IMR-90 (cell line): ENCODE results near the gene ANO1. TPM values are rescaled to one million over a fixed set of nuclear protein-coding genes. Genes with fewer than 3 reads are reported as not detected.

Experiments used
- ATAC-seq: fragments of 200-7000 bp; cut with Tn5 transposase; 2 replicates; pipeline ENCODE4 v1.9.1; 2020; ENCODE audit warnings: low read depth, mild to moderate bottlenecking, moderate library complexity
- BruUV-seq: library from RNA; stranded (reverse); fragments of 400-500 nt; replicated peaks from 2 replicates; lab custom pipeline; 2021; lab: Mats Ljungman, UMichigan
- CTCF ChIA-PET: fragments of 300-600 bp; formaldehyde crosslinking; extraction: SDS; loops from one replicate; lab custom pipeline; 2021; ENCODE audit warnings: antibody characterized with exemption; lab: Yijun Ruan, JAX
- POLR2A ChIA-PET: fragments of 300-600 bp; sonication (Branson Sonifier 250); formaldehyde crosslinking; loops from one replicate; lab custom pipeline; 2022; ENCODE audit warnings: antibody characterized with exemption; ENCODE audit not compliant: unreplicated experiment; lab: Charles Lee
- DNase-seq: peaks from one replicate; pipeline ENCODE4 v3.0.0; 2013
- H2AFZ ChIP-seq: replicated peaks from 2 replicates; pipeline ENCODE3; 2013; ENCODE audit warnings: low read length, mild to moderate bottlenecking; ENCODE audit not compliant: poor library complexity
- H2AK5ac ChIP-seq: 2 replicates; pipeline ENCODE4 v1.6.1; 2013; ENCODE audit warnings: low read depth, low read length, inconsistent platforms
- H2AK9ac ChIP-seq: replicated peaks from 2 replicates; pipeline ENCODE3; 2013; ENCODE audit warnings: mild to moderate bottlenecking, low read depth, low read length, moderate library complexity; ENCODE audit not compliant: poor library complexity
- H2BK120ac ChIP-seq: 2 replicates; pipeline ENCODE4 v1.6.1; 2013; ENCODE audit warnings: low read depth, low read length, inconsistent platforms
- H2BK15ac ChIP-seq: 3 replicates; pipeline ENCODE4 v1.6.1; 2013; ENCODE audit warnings: low read depth, low read length, inconsistent platforms
- H2BK20ac ChIP-seq: 2 replicates; pipeline ENCODE4 v1.6.1; 2013; ENCODE audit warnings: low read depth, mild to moderate bottlenecking, inconsistent platforms, low read length, moderate library complexity
- H2BK5ac ChIP-seq: 2 replicates; pipeline ENCODE4 v1.6.1; 2013; ENCODE audit warnings: mild to moderate bottlenecking, low read depth, low read length, inconsistent platforms; ENCODE audit not compliant: poor library complexity, severe bottlenecking
- H3K14ac ChIP-seq: replicated peaks from 2 replicates; pipeline ENCODE4 v1.6.1; 2013; ENCODE audit warnings: low read depth, low read length, inconsistent platforms
- H3K18ac ChIP-seq: 2 replicates; pipeline ENCODE4 v1.6.1; 2013; ENCODE audit warnings: low read depth, low read length, control low read depth
- H3K23ac ChIP-seq: 2 replicates; pipeline ENCODE4 v1.6.1; 2013; ENCODE audit warnings: low read depth, low read length, inconsistent platforms
- H3K27ac ChIP-seq: 2 replicates; pipeline ENCODE4 v1.5.1; 2013; ENCODE audit warnings: mild to moderate bottlenecking, control low read depth, low read length; ENCODE audit not compliant: insufficient read depth
- H3K27me3 ChIP-seq: 2 replicates; pipeline ENCODE4 v1.6.1; 2013; ENCODE audit warnings: low read length; ENCODE audit not compliant: control insufficient read depth, insufficient read depth
- H3K36me3 ChIP-seq: 2 replicates; pipeline ENCODE4 v1.6.1; 2013; ENCODE audit warnings: low read length, mixed read lengths; ENCODE audit not compliant: control insufficient read depth, insufficient read depth
- H3K4ac ChIP-seq: 2 replicates; pipeline ENCODE4 v1.6.1; 2013; ENCODE audit warnings: low read depth, low read length, inconsistent platforms
- H3K4me1 ChIP-seq: 2 replicates; pipeline ENCODE4 v1.6.1; 2013; ENCODE audit warnings: low read length, mixed read lengths; ENCODE audit not compliant: control insufficient read depth, insufficient read depth
- H3K4me2 ChIP-seq: 2 replicates; pipeline ENCODE4 v1.6.1; 2013; ENCODE audit warnings: low read depth, mild to moderate bottlenecking, control low read depth, low read length, moderate library complexity
- H3K4me3 ChIP-seq: 2 replicates; pipeline ENCODE4 v1.5.1; 2013; ENCODE audit warnings: low read depth, mild to moderate bottlenecking, control low read depth, low read length, moderate library complexity; ENCODE audit not compliant: insufficient read depth
- H3K56ac ChIP-seq: 2 replicates; pipeline ENCODE4 v1.6.1; 2013; ENCODE audit warnings: low read length, inconsistent platforms; ENCODE audit not compliant: insufficient read depth; ENCODE audit errors: extremely low read depth
- H3K79me1 ChIP-seq, 2 experiments: 2 replicates each; pipeline ENCODE4 v1.6.1; 2013; ENCODE audit warnings: low read length in 2 of 2, inconsistent platforms in 1 of 2, low read depth in 1 of 2
- H3K9ac ChIP-seq: 2 replicates; pipeline ENCODE4 v1.6.1; 2013; ENCODE audit warnings: low read depth, low read length, control low read depth
- H3K9me1 ChIP-seq: 2 replicates; pipeline ENCODE4 v1.6.1; 2013; ENCODE audit warnings: low read length, inconsistent platforms; ENCODE audit not compliant: insufficient read depth
- H3K9me3 ChIP-seq: 2 replicates; pipeline ENCODE4 v1.6.1; 2013; ENCODE audit warnings: low read length; ENCODE audit not compliant: control insufficient read depth, insufficient read depth
- H4K20me1 ChIP-seq: 2 replicates; pipeline ENCODE4 v1.6.1; 2013; ENCODE audit warnings: low read length, inconsistent platforms; ENCODE audit not compliant: insufficient read depth
- H4K5ac ChIP-seq: 2 replicates; pipeline ENCODE4 v1.6.1; 2013; ENCODE audit warnings: mild to moderate bottlenecking, low read depth, low read length, control low read depth
- H4K8ac ChIP-seq, 2 experiments: 2 replicates each; pipeline ENCODE4 v1.6.1; 2013; ENCODE audit warnings: low read depth in 2 of 2, low read length in 2 of 2, control low read depth in 1 of 2, inconsistent platforms in 1 of 2
- H4K91ac ChIP-seq: 2 replicates; pipeline ENCODE4 v1.6.1; 2013; ENCODE audit warnings: low read depth, low read length, inconsistent platforms; ENCODE audit not compliant: insufficient read depth
- BHLHE40 ChIP-seq: fragments of 150-350 bp; IDR thresholded peaks from 2 replicates; pipeline ENCODE4 v1.6.1; 2016; ENCODE audit warnings: mild to moderate bottlenecking, low read depth, low read length
- CEBPB ChIP-seq: IDR thresholded peaks from 2 replicates; pipeline ENCODE4 v1.6.1; 2012; ENCODE audit warnings: low read depth, low read length, improper control_type of control experiment
- CHD1 ChIP-seq: IDR thresholded peaks from 2 replicates; pipeline ENCODE4 v1.6.1; 2012; ENCODE audit warnings: low read depth, low read length, improper control_type of control experiment
- CTCF ChIP-seq: conservative IDR thresholded peaks from 2 replicates; pipeline ENCODE4 v1.5.1; 2012; ENCODE audit warnings: mild to moderate bottlenecking, low read depth, low read length, improper control_type of control experiment
- FOS ChIP-seq: fragments of 150-350 bp; IDR thresholded peaks from 2 replicates; pipeline ENCODE4 v1.6.1; 2016; ENCODE audit warnings: low read depth, low read length
- MAFK ChIP-seq: IDR thresholded peaks from 2 replicates; pipeline ENCODE4 v1.6.1; 2012; ENCODE audit warnings: low read depth, low read length, improper control_type of control experiment
- MAZ ChIP-seq: IDR thresholded peaks from 2 replicates; pipeline ENCODE4 v1.6.1; 2012; ENCODE audit warnings: low read depth, mild to moderate bottlenecking, low read length, improper control_type of control experiment, moderate library complexity, borderline replicate concordance
- MXI1 ChIP-seq: IDR thresholded peaks from 2 replicates; pipeline ENCODE4 v1.6.1; 2012; ENCODE audit warnings: low read depth, mild to moderate bottlenecking, low read length, moderate library complexity, borderline replicate concordance
- NFE2L2 ChIP-seq: fragments of 150-350 bp; IDR thresholded peaks from 2 replicates; pipeline ENCODE4 v1.6.1; 2016; ENCODE audit warnings: low read depth, mild to moderate bottlenecking, low read length
- POLR2A ChIP-seq: IDR thresholded peaks from 2 replicates; pipeline ENCODE4 v1.6.1; 2012; ENCODE audit warnings: mild to moderate bottlenecking, low read depth, low read length
- RAD21 ChIP-seq: IDR thresholded peaks from 2 replicates; pipeline ENCODE4 v1.6.1; 2012; ENCODE audit warnings: low read length, improper control_type of control experiment
- RCOR1 ChIP-seq: IDR thresholded peaks from 2 replicates; pipeline ENCODE4 v1.6.1; 2012; ENCODE audit warnings: mild to moderate bottlenecking, low read length, improper control_type of control experiment; ENCODE audit not compliant: insufficient replicate concordance
- RFX5 ChIP-seq: IDR thresholded peaks from 2 replicates; pipeline ENCODE4 v1.8.0; 2012; ENCODE audit warnings: low read depth, mild to moderate bottlenecking, low read length, moderate library complexity
- SMC3 ChIP-seq: fragments of 150-350 bp; IDR thresholded peaks from 2 replicates; pipeline ENCODE4 v1.6.1; 2016; ENCODE audit warnings: low read depth, mild to moderate bottlenecking, antibody characterized with exemption, low read length, moderate library complexity
- WGBS, 2 experiments: methylation state at CpG; one replicate each; pipeline versions ENCODE4 v1.1.5 to v1.1.7; 2013; ENCODE audit warnings: missing lambda C conversion rate in 2 of 2; ENCODE audit not compliant: insufficient read length in 1 of 2; ENCODE audit errors: extremely low coverage in 2 of 2; 5-methylcytosine and 5-hydroxymethylcytosine counted together
- dilution Hi-C: fragments of 300-500 bp; cut with HindIII; formaldehyde crosslinking; loops from one replicate; pipeline ENCODE4 v1.14.3; 2018; ENCODE audit warnings: low sequenced_read_pairs; ENCODE audit not compliant: unreplicated experiment
- in situ Hi-C: fragments of 300-500 bp; cut with MboI; formaldehyde crosslinking; loops from 3 replicates; pipeline ENCODE4 v1.14.3; 2019; ENCODE audit warnings: low sequenced_read_pairs, inconsistent platforms, mixed read lengths
- intact Hi-C: fragments of 100-400 bp; cut with micrococcal nuclease; formaldehyde crosslinking; loops from 2 replicates; pipeline ENCODE4 v1.10.0; 2022
- polyA plus RNA-seq, 3 experiments: library from polyadenylated mRNA; depleted of rRNA; stranded (reverse); fragments of >200 nt; gene quantifications; 2 replicates each; pipeline ENCODE4 v1.2.3, GENCODE V29; 2012; ENCODE audit warnings: low replicate concordance in 1 of 3
- total RNA-seq: library from RNA; depleted of rRNA; stranded (reverse); fragments of >200 nt; gene quantifications from 2 replicates; pipeline ENCODE4 v1.2.3, GENCODE V29; 2012
- TF ChIP-seq, protein P1 (sequence below): fragments of 150-350 bp; IDR thresholded peaks from 2 replicates; pipeline ENCODE4 v1.6.1; 2017; ENCODE audit warnings: mild to moderate bottlenecking, antibody characterized with exemption, low read length, low read depth
- TF ChIP-seq, protein P2 (sequence below): fragments of 150-350 bp; IDR thresholded peaks from 2 replicates; pipeline ENCODE4 v1.6.1; 2016; ENCODE audit warnings: low read depth, mild to moderate bottlenecking, low read length, moderate library complexity, borderline replicate concordance

ANO1 gene
- total and polyA plus RNA-seq, 2 of the 4 experiments (the other 2 are of a cell fraction): 4.1 to 10.7 TPM

- TF ChIP-seq FOS (no peak), POLR2A (no peak), RAD21 (no peak), CHD1 (no peak), BHLHE40 (no peak), CTCF (no peak), SMC3 (no peak), MAZ (no peak), RCOR1 (no peak), NFE2L2 (no peak), CEBPB (no peak), MAFK (no peak), MXI1 (no peak), RFX5 (no peak)
- TF ChIP-seq, protein P1, sequence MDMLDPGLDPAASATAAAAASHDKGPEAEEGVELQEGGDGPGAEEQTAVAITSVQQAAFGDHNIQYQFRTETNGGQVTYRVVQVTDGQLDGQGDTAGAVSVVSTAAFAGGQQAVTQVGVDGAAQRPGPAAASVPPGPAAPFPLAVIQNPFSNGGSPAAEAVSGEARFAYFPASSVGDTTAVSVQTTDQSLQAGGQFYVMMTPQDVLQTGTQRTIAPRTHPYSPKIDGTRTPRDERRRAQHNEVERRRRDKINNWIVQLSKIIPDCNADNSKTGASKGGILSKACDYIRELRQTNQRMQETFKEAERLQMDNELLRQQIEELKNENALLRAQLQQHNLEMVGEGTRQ: no peak
- TF ChIP-seq, protein P2, sequence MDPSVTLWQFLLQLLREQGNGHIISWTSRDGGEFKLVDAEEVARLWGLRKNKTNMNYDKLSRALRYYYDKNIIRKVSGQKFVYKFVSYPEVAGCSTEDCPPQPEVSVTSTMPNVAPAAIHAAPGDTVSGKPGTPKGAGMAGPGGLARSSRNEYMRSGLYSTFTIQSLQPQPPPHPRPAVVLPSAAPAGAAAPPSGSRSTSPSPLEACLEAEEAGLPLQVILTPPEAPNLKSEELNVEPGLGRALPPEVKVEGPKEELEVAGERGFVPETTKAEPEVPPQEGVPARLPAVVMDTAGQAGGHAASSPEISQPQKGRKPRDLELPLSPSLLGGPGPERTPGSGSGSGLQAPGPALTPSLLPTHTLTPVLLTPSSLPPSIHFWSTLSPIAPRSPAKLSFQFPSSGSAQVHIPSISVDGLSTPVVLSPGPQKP: no peak
- no peak overlapping the region for H4K8ac ChIP-seq
- dilution Hi-C loops (no loop called here), in situ Hi-C loops (no loop called here), intact Hi-C loops (no loop called here)
- H3K4ac ChIP-seq: no peak overlapping the region
- H3K9ac ChIP-seq: no peak overlapping the region
- CTCF ChIA-PET: no interaction called here
- no peak for ATAC-seq
- H3K27me3 ChIP-seq: no peaks in the 10 kb centered on the region; the same call in 1 of the 2 replicates
- no peak overlapping the region for H2AK5ac ChIP-seq
- H3K9me3 ChIP-seq: no peaks in the 10 kb centered on the region
- no peak overlapping the region for H2BK5ac ChIP-seq
- H2AFZ ChIP-seq: no peak overlapping the region
- no TSS peak for BruUV-seq
- H3K36me3 ChIP-seq: no peaks in the 10 kb centered on the region
- no peak overlapping the region for H3K27ac ChIP-seq
- H3K79me1 ChIP-seq: peaks cover 2 to 37% of the 10 kb centered on the region in 2 experiments; a peak in 2 of 4 replicates
- no peak overlapping the region for H2AK9ac ChIP-seq
- peaks cover 6% of the 10 kb centered on the region for H3K4me1 ChIP-seq
- H3K18ac ChIP-seq: no peak overlapping the region
- H4K20me1 ChIP-seq: 0 out of 2 replicates have a peak, but pooled peaks cover 4% of the 10 kb centered on the region
- no peak overlapping the region for H3K56ac ChIP-seq
- no peak overlapping the region for H3K4me3 ChIP-seq
- no peak overlapping the region for H4K5ac ChIP-seq
- H3K23ac ChIP-seq: no peak overlapping the region
- no peak overlapping the region for H3K4me2 ChIP-seq
- no peak overlapping the region for H2BK120ac ChIP-seq
- H4K91ac ChIP-seq: no peak overlapping the region
- peaks cover 5% of the 10 kb centered on the region; the same call in 1 of the 2 replicates for H3K9me1 ChIP-seq
- 50% methylated on average over 2 of the region's 10 CpGs; no CpG with 5 or more reads in 1 of the 2 experiments for WGBS, 2 experiments
- POLR2A ChIA-PET: no interaction called here
- no peak for DNase-seq
- H3K14ac ChIP-seq: no peak overlapping the region
- H2BK20ac ChIP-seq: no peak overlapping the region
- no peak overlapping the region for H2BK15ac ChIP-seq
Observed at GRCh38 chr11:70080763-70081162, 2.6 kb downstream of the ANO1 start.
